ENCODE results near the gene NDEL1.
A peak's percentile ranks its signal among the peaks of the same experiment; 100 is the strongest.

Gene NDEL1

DNA sequence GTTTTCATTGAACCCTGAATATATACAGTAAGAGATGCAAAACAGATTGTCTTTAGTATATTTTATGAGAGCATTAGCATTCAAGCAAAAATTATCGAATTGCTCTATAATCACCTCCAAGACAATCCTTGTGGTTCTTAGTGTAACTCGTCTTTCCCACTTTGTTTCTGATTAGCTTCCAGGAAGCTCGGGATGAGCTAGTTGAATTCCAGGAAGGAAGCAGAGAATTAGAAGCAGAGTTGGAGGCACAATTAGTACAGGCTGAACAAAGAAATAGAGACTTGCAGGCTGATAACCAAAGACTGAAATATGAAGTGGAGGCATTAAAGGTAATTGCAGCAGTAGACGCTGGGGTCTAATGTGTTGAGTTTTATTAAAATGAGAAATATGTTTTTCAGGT lies 9.9 kb downstream of the NDEL1 start:
- intact Hi-C loops (cut with DNase I) = no loop called here
- no peak for DNase-seq

DNA sequence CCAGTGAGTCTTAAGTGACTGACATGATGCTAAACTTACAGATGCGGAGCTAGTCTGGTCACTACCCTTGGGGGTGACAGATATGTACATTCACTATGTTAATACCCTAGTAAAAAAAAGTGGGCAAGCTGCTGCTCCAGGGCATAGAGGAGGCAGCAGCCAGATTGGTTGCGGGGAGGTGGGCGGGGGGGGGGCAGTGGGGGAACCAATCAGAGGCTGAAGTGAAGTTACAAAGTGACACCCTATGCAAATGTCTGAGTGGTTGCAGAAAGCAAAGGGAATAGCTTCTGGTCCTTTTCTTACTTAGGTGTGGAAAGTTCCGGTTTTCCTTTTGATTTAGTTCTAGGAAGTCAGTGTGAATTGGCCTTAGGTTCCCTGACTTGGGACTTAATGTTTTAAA lies 12.1 kb downstream of the NDEL1 start:
- DNase-seq = no peak
- intact Hi-C loops (cut with DNase I) = no loop called here

DNA sequence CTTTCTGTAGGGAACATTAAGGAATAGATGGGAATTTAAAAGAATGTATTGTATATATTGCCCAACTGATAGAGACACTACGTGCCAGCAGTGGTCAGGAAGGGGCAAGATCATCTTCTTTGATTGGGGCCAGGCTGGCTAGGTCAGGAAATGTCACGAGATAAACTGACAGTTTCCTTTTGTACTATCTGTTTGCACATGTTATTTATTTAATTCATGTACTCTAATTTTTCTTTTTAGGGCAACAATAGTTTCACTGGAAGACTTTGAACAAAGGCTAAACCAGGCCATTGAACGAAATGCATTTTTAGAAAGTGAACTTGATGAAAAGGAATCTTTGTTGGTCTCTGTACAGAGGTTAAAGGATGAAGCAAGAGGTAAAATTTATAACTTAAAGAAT lies 12.6 kb downstream of the NDEL1 start:
- intact Hi-C loops (cut with DNase I) = no loop called here
- no peak for DNase-seq

DNA sequence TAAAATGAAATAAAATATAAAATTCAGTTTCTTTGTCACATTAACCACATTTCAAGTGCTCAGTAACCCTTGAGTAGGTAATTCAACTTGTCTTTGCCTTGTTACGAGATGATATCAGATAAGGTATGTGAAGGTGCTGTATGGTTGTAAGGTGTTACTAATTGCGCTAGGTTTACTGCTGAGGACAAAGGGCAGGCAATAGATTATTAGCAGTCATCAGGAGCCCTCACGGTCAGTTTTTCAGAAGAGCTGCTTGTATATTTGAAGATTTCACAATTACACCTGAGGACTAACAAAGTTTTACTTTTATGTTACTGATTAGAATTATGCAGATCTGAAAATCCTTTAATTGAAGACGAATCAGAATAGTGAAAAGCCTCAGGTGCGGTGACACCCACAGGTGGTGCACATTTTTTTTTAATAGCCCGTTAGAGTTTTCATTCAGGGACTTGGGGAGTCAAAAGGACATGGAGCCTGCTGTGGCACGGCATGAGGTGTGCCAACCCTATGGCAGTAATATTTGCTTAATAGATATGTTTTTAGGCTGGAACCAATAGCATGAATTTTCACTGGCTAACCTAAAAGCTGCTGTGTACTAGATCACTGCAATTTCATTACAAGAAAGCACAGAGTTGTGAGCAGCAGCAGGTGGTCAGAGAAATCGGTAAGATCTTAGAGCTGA lies 16.4 kb downstream of the NDEL1 start:
- intact Hi-C loops (cut with DNase I) = no loop called here
- DNase-seq = no peak

DNA sequence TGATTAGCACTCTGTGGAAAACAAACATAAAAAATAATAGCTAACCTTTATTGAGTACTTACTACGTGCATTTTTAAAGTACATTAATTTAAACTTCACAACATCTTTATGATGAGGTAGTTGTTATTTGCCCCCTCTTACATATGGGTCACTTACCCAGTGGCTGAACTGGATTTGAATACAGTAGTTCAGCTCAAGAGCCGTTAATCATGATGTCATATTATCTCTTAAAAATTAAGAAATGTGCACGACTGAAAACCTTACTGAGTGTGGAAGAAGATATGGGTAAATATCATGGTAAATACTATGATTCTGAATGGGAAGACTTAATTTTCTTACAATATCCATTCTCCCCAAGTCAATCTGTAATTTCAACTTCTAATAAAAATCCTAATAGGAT lies 17.6 kb downstream of the NDEL1 start:
- intact Hi-C loops (cut with DNase I) = no loop called here
- no peak for DNase-seq

DNA sequence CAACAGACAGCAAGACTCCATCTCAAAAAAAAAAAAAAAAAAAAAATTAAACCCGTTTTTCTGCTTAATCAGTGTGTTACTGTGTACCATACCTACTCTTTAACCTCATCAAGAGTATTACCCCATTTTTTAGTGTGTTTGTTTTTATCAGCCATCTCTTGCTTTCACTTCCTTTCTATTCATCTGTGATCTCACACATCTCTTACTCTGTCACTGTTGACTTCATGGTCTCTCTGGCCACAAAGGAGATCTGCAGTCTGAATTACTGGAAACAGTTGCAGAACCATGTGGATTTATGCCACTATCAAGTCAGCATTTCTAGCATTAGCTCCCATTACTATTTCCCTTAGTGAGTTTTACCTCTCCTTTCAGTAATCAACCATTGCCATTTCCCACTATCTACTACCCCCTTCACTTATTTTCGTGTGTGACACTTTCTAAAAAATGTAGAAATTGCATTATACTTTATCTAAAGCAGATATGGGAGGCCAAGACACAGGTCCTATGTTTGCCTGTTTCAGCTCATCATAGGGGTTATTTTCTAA lies 20.1 kb downstream of the NDEL1 start:
- intact Hi-C loops (cut with DNase I) = no loop called here
- no peak for DNase-seq

DNA sequence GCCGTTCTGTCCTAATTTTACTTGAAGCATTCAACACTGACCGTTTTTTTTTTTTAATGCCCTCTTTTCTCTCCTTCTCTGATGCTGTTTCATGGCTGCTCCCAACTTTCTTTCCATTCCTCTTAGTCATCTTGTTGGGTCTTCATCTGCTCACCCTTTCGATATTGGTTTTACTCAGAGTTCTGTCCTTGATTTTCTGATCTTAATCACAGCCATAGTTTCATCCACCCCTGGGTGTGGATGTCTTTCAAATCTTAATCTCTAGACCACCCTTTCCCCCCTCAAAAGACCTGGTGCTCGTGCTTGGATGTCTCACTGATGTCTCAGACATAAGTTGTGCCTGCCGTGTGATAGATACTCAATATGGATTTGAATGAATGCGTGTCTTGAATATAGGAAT lies 22.4 kb downstream of the NDEL1 start:
- intact Hi-C loops (cut with DNase I) = no loop called here
- DNase-seq = no peak

DNA sequence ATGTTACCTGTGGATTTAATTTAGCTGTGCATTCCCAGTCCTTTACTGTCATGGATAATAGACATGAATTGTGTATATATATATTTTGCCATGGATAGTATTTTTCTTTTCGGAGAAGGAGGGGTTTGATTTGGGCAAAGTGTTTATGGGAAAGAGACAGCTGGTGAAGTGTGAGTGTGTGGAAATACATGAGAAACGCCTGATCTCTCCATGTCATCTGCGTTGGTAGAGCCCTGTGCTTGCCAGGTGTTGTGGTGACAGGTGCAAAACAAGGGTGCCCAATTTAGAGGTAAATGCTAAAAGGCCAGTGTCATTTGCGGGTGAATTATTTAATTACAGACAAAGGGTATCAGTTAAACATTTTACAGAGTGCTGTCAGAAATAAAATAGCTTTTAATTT lies 23.4 kb downstream of the NDEL1 start:
- intact Hi-C loops (cut with DNase I) = no loop called here

DNA sequence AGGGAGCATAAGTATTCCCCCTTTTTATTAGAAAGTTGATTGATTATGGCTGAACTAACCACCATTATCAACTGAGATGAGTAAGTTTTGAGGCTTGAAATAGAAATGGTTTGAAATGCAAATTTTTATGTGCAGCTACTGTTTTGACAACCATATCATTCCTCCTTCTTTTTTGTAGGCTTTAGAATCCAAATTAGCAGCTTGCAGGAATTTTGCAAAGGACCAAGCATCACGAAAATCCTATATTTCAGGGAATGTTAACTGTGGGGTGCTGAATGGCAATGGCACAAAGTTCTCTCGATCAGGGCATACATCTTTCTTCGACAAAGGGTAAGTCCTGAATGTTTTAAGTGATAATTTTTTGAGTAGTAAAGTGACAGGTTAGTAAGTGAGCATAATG lies 24.1 kb downstream of the NDEL1 start:
- intact Hi-C loops (cut with DNase I) = no loop called here
- DNase-seq = no peak

More for the DNA sequence above, 23.4 kb downstream of the NDEL1 start:
- DNase-seq = no peak

DNA sequence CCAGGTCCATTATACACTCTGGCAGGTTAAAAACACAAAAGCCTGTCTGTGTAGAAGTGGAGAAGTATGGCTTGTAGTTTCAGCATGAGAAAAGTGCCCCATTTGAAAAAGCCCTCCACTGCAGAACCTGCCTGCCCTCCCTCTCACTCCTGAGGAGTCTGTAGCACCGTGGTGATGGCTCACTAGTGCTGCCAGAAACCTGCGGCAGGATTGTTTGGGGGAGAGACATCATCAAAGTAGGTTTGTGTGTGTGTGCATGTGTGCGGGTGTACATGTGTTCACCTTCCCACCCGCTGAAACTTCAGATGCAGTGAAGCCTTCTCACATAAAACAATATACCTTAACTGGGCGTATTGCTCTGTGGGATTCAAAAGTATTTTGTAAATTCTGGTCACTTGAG lies 26.9 kb downstream of the NDEL1 start:
- peak in 3 of 42 donors; percentile 47 to 56 (median 51) for DNase-seq
- intact Hi-C loops (cut with DNase I) = no loop called here

DNA sequence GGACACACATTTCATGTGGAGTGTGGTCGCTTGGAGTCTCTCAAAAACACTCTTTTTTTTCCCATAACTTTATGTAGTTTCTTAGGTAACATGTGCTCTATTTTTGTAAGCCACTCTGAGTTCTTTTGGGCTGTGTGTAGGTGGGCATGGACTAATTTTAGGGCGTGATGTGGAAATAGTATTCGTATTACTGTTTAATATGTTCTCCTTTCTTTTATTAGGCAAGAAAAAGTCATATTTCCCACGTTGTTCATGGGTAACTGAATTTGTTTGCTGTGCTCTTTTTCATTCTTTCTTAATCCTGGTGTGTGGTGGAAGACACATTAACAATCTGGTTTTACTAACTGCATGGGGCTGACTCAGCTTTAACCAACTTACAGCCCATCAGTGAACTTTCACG lies 27.4 kb downstream of the NDEL1 start:
- intact Hi-C loops (cut with DNase I) = no loop called here
- DNase-seq = peak in 3 of 42 donors; percentile 45 to 63 (median 60)

DNA sequence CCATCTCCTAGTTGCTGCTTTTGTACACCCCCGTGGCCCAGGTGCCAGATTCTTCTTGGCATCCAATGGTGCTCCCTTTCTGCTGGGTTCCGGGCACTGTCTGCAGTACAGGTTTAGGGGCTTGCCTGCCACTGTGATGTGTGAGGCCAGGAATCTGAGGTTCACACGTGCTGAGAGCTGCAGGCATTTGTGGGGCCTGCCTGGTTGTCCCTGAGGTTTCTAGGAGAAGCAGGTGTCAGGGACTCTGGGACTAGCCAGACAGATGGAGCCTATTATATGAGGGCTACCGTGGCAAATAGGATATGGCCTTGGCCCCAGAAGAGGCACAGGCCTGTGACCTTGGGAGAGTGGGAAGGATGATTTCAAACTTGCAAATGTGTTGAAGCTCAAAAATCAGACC lies 29.3 kb downstream of the NDEL1 start:
- intact Hi-C loops (cut with DNase I) = no loop called here
- DNase-seq = no peak

DNA sequence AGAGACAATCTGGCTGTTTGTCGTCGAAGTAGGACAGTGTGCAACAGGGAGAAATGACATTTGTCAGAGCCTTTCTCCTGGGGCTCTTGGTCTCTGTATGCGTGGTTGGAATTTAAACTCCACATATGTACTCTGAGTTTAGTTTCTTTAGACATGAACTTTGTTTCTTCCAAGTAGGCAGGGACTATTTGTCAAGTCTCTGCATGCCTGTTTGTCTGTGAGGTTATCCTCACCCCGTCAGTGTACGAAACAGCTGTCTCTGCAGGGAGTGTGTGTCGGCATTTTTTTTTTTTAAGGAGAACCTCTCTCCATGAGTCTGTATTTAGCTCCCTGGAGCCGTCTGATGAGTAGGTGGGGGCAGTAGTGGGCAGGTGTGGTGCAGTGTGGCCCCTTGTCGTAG lies 29.7 kb downstream of the NDEL1 start:
- intact Hi-C loops (cut with DNase I) = no loop called here

DNA sequence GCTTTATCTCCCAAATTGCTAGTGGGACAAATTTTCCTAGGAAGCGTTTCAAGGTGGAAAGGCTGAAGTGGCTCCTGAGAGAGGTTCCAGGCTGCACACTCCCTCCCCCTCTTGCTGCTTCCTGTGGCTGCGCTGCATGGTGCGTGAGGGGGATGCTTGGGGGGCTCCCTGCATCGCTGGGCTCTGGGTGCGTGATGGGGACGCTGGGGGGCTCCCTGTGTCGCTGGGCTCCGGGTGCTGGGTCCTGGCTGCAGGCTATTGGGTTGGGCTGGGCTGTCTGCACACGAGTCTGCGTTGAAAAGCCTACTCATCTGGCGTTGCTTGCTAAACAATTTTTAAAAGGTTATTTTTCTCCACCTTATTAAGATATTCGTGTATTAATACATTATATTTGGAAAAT lies 30.1 kb downstream of the NDEL1 start:
- intact Hi-C loops (cut with DNase I) = no loop called here
- peak in 1 of 42 donors; percentile 35 for DNase-seq

More for the DNA sequence above, 29.7 kb downstream of the NDEL1 start:
- no peak for DNase-seq

DNA sequence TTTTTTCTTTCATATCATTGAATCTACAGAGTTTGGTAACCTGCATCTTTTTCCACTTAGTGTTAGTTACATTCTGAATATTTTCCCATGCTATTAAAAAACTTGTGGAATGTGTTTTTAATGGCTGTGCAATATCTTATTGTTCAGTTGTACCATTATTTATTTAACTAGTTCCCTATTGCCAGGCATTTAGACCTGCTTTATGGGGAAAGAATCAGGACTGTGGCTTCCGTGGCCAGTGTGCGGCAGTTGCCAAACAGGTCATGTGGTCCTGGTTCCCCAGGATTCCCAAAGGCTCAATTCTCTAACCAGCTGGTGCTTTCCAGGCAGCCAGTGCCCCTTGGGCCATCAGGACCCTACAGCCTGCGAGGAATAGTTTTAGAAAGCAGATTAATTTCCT lies 30.8 kb downstream of the NDEL1 start:
- intact Hi-C loops (cut with DNase I) = no loop called here
- peak in 1 of 42 donors; percentile 48 for DNase-seq

DNA sequence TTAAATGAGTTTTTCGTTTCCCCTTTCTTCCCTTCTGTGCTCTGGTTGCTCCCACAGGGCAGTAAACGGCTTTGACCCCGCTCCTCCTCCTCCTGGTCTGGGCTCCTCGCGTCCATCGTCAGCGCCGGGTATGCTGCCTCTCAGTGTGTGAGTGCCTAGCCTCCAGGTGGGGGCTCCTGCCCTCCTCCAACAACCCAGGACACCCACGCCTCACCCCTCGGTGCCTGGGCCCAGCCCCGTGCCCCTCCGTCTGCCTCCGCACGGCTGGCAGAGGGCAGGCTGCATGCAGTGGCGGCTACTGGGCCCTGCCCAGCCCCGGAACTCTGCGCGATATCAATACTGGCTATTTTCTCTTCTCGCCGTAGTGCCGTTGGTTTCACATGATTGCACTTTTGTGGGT lies 31.2 kb downstream of the NDEL1 start:
- no peak for DNase-seq
- intact Hi-C loops (cut with DNase I) = no loop called here

DNA sequence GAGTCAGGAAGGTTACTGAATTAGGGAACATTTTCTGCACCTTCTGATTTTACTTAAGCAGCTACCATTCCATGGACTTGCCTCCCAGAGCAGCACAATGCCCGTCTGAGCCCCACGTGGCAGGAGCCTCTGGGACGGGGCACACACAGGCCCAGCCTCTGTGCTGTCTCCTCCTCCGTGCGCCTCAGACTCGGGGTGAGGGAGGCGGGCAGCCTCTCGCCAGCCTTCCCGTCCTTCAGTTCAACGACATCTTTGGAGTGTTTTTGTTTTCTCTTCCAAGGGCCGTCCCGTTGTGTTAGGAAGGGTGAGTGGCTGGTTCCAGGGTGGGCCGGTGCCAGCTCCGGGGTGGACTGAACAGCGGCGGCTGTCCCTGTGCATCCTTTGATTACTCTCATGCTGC lies 31.8 kb downstream of the NDEL1 start:
- DNase-seq = peak in 9 of 42 donors; percentile 25 to 61 (median 42)
- intact Hi-C loops (cut with DNase I) = no loop called here

DNA sequence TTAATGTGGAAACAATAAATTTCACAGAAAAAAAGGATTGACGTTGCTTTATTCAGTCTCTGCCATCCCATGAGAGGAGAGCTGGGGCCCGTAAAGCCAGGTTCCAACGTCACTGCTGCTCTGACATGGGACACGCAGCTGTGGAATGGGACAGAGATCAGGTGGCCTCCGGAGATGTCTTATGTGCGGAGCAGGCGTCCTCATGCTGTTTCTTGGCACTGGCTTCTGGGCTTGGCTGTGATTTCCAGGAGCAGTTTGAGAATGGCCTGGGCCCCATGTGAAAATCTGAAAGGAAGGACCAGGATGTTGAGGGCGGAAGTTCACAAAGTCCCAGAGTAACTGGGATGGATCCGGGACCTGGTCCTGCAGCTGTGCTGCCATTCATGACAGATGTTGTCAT lies 32.4 kb downstream of the NDEL1 start:
- intact Hi-C loops (cut with DNase I) = no loop called here
- DNase-seq = peak in 1 of 42 donors; percentile 35

DNA sequence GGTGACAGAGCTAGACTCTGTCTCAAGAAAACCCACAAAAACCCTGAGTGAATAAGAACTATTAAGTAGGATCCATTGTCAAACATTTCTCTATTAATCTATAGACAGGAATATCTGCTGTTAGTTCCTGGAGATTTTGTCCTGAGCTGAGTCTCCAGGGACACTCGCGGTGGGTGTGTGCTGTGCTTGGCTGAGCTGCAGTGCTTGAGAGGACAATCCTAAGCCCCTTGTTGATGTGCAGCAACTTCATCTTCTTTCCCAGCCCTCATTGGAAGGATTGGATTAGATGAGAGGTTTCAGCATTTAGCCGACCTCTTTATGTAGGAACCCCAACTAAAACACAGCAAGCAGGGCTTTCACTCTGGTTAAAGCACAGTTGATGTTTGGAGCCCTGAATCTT lies 33.3 kb downstream of the NDEL1 start:
- intact Hi-C loops (cut with DNase I) = no loop called here

DNA sequence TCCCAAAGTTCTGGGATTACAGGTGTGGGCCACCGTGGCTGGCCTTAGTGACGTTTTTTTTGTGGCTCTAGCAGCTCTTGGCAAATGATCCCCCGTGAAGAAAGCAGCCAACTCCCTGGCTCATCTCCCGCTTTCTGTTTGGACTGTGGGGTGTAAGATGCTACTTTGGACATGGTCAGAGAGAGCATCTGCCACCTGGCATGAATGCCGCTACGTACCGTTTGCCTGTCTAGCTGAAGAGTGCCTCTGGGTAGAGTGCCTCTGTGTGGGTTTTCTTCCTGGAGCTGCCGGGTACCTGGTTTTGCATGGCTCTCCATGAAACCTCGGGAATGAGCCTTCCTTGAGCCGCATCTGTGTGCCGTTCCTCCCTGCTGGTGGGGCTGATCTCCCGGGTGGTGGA lies 34.3 kb downstream of the NDEL1 start:
- DNase-seq = peak in 3 of 42 donors; percentile 36 to 43 (median 39)
- intact Hi-C loops (cut with DNase I) = no loop called here

More for the DNA sequence above, 33.3 kb downstream of the NDEL1 start:
- no peak for DNase-seq

DNA sequence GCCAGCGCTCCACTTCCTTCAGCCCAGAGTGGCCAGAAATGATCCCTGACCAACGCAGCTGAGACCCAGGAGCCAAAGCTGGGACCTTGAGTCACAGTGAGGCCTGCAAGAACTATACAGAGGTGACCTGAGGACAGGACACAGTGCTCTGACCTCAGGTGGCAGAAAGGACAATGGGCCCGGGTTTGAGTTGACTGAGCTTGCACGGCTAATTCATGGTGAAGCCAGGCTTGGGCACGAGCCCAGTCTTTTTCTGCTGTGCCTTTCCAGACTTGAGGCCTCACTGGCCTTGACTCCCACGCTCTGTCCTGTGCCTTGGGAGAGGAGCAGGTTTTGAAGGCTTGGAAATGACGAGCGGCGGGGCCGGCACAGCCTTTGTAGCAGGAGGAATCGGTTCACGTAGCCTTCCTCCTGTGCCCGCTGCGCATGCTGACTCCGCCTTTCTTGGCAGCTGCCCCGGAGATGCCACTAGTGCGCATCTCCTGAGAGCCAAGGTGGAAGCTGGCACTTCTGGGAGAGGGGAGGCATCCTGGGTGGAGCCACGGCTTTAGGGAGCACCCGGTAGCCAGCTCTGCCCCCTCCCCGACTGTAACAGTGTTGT lies 34.9 kb downstream of the NDEL1 start:
- DNase-seq = peak; percentile 40 to 87 (median 72)
- intact Hi-C loops (cut with DNase I) = no loop called here
